GM12878 (cell line): Measurements from ENCODE around the gene UTS2R. TPM values are rescaled to one million over a fixed set of nuclear protein-coding genes. Genes with fewer than 3 reads are reported as not detected.
"Not testable (repeated sequence)": the region's sequence is repeated elsewhere in the genome, so short reads cannot be mapped to it uniquely, and the experiment has no call there.

ENCODE experiments used
- ATAC-seq: fragments of 200-7000 bp; cut with Tn5 transposase; 3 replicates; pipeline ENCODE4 v1.9.1; 2020; ENCODE audit warnings: mild to moderate bottlenecking, moderate library complexity
- BruUV-seq: library from RNA; stranded (reverse); fragments of 400-500 nt; replicated peaks from 2 replicates; lab custom pipeline; 2021; lab: Mats Ljungman, UMichigan
- CTCF ChIA-PET: fragments of 300-600 bp; sonication (Branson Sonifier 250); formaldehyde crosslinking; extraction: SDS; loops from one replicate; lab custom pipeline; 2021; ENCODE audit warnings: inconsistent platforms; lab: Yijun Ruan, JAX
- POLR2A ChIA-PET: fragments of 350-600 bp; formaldehyde crosslinking; extraction: SDS; loops from one replicate; lab custom pipeline; 2021; ENCODE audit warnings: inconsistent platforms; lab: Charles Lee
- RAD21 ChIA-PET: fragments of 300-600 bp; sonication (Branson Sonifier 250); formaldehyde crosslinking; loops from one replicate; lab custom pipeline; 2023; ENCODE audit warnings: antibody characterized with exemption; ENCODE audit not compliant: unreplicated experiment; lab: Charles Lee
- SMC1A ChIA-PET: fragments of 300-600 bp; sonication (Branson Sonifier 250); formaldehyde crosslinking; loops from one replicate; lab custom pipeline; 2023; ENCODE audit not compliant: unreplicated experiment, uncharacterized antibody; lab: Charles Lee
- DNase-seq: peaks from one replicate; pipeline ENCODE4 v3.0.0-alpha.2; 2011; ENCODE audit warnings: low read depth, low spot score
- FAIRE-seq: peaks from 3 replicates; lab custom pipeline; 2011; peaks lifted over from hg19 to GRCh38; lab: Jason Lieb, UNC
- H2AFZ ChIP-seq: 2 replicates; pipeline ENCODE4 v1.6.0; 2011; ENCODE audit warnings: low read depth, low read length, control low read depth; ENCODE audit not compliant: control insufficient read depth
- H3K27ac ChIP-seq: 2 replicates; pipeline ENCODE4 v1.5.1; 2011; ENCODE audit warnings: control low read depth; ENCODE audit not compliant: control insufficient read depth, insufficient read depth
- H3K27me3 ChIP-seq, 2 experiments: replicated peaks in 1 of 2; 2 replicates each; pipeline versions ENCODE4 v1.6.0 to v1.6.1; 2011; ENCODE audit warnings: low read length in 1 of 2; ENCODE audit not compliant: control insufficient read depth in 2 of 2, insufficient read depth in 2 of 2
- H3K36me3 ChIP-seq, 2 experiments: 2 replicates each; pipeline ENCODE4 v1.5.1; 2011; ENCODE audit warnings: low read length in 1 of 2; ENCODE audit not compliant: control insufficient read depth in 2 of 2, insufficient read depth in 2 of 2
- H3K4me1 ChIP-seq: 2 replicates; pipeline ENCODE4 v1.6.1; 2011; ENCODE audit warnings: mild to moderate bottlenecking, low read length, moderate library complexity, mixed read lengths; ENCODE audit not compliant: control insufficient read depth, insufficient read depth
- H3K4me2 ChIP-seq: 2 replicates; pipeline ENCODE4 v1.6.0; 2011; ENCODE audit warnings: control low read depth; ENCODE audit not compliant: control insufficient read depth, insufficient read depth
- H3K4me3 ChIP-seq: fragments of 200-600 bp; sonication (generic); 2 replicates; pipeline ENCODE4 v1.5.1; 2016
- H3K79me2 ChIP-seq: 2 replicates; pipeline ENCODE4 v1.6.0; 2011; ENCODE audit warnings: low read length; ENCODE audit not compliant: control insufficient read depth, insufficient read depth
- H3K9ac ChIP-seq: 2 replicates; pipeline ENCODE4 v1.8.0; 2011; ENCODE audit warnings: low read length, control low read depth, mixed read lengths; ENCODE audit not compliant: control insufficient read depth, insufficient read depth
- H3K9me3 ChIP-seq: replicated peaks from 3 replicates; pipeline ENCODE4 v1.5.1; 2011; ENCODE audit warnings: mild to moderate bottlenecking, low read length; ENCODE audit not compliant: control insufficient read depth, insufficient read depth
- H4K20me1 ChIP-seq: 2 replicates; pipeline ENCODE4 v1.6.0; 2011; ENCODE audit not compliant: control insufficient read depth, insufficient read depth
- ATF7 ChIP-seq: fragments of 450-650 bp; IDR thresholded peaks from 2 replicates; pipeline ENCODE4 v1.6.1; 2016; ENCODE audit warnings: low read depth, mild to moderate bottlenecking
- BCL11A ChIP-seq: IDR thresholded peaks from 2 replicates; pipeline ENCODE4 v1.6.1; 2011; ENCODE audit warnings: low read depth, low read length
- BHLHE40 ChIP-seq, 2 experiments: fragments of 450-650 bp in 1 of 2; IDR thresholded peaks; 2 replicates each; pipeline ENCODE4 v1.6.1; 2011 to 2017; ENCODE audit warnings: low read depth in 2 of 2, borderline replicate concordance in 1 of 2, improper control_type of control experiment in 1 of 2, low read length in 1 of 2, mild to moderate bottlenecking in 1 of 2
- EGR1 ChIP-seq, 2 experiments: IDR thresholded peaks; 1 replicate in 1 of 2; 2 replicates in 1 of 2; pipeline ENCODE4 v1.6.1; 2011 to 2012; ENCODE audit warnings: low read depth in 2 of 2, low read length in 2 of 2, borderline replicate concordance in 1 of 2, mild to moderate bottlenecking in 1 of 2, moderate library complexity in 1 of 2
- IRF4 ChIP-seq: IDR thresholded peaks from 2 replicates; pipeline ENCODE4 v1.6.1; 2011; ENCODE audit warnings: low read depth, low read length
- TAF1 ChIP-seq: IDR thresholded peaks from 2 replicates; pipeline ENCODE4 v1.6.1; 2011; ENCODE audit warnings: mild to moderate bottlenecking, low read depth, low read length, borderline replicate concordance
- TCF3 ChIP-seq: IDR thresholded peaks from 2 replicates; pipeline ENCODE4 v1.6.1; 2012; ENCODE audit warnings: low read depth, mild to moderate bottlenecking, low read length, borderline replicate concordance; ENCODE audit not compliant: insufficient read depth
- WGBS: methylation state at CpG from one replicate; pipeline ENCODE4 v1.1.6; 2016; ENCODE audit warnings: low lambda C conversion rate; ENCODE audit not compliant: insufficient replicate concordance, insufficient coverage; ENCODE audit errors: missing lambda C conversion rate; 5-methylcytosine and 5-hydroxymethylcytosine counted together
- in situ Hi-C: fragments of 300-500 bp; cut with MboI; formaldehyde crosslinking; loops from 9 replicates; pipeline ENCODE4 v1.14.3; 2018; ENCODE audit warnings: mixed read lengths
- intact Hi-C: fragments of 100-400 bp; cut with micrococcal nuclease; formaldehyde crosslinking; loops from one replicate; pipeline ENCODE4 v1.14.2; 2022; ENCODE audit not compliant: unreplicated experiment
- polyA plus RNA-seq, 11 experiments: library from polyadenylated mRNA; depleted of rRNA in 4 of 11; unstranded in 6 of 11; stranded (reverse) in 5 of 11; fragments of >200 nt; fragmentation: Nextera tagmentation in 4 of 11; fragmentation: Illumina TruSeq in 1 of 11; extraction: Ambion mirVana in 4 of 11; extraction: Trizol in 1 of 11; gene quantifications; 1 replicate in 1 of 11; 2 replicates in 10 of 11; pipeline versions ENCODE4 v1.2.1 to v1.2.3, GENCODE V29; 2011 to 2016; ENCODE audit warnings: inconsistent platforms in 2 of 11, missing spikeins in 2 of 11, low read depth in 1 of 11
- total RNA-seq, 4 experiments: library from RNA; depleted of rRNA in 3 of 4; stranded (reverse); fragments of >200 nt in 3 of 4; fragmentation: Illumina TruSeq in 1 of 4; extraction: Trizol in 1 of 4; gene quantifications; 2 replicates each; pipeline versions ENCODE4 v1.2.1 to v1.2.3, GENCODE V29; 2013 to 2021

UTS2R gene
- total and polyA plus RNA-seq, 10 of the 15 experiments (the other 5 are each of a cell fraction or from before 2014, with no cell fraction given): 0.04 to 0.36 (median 0.11) TPM; not detected in 6

DNA sequence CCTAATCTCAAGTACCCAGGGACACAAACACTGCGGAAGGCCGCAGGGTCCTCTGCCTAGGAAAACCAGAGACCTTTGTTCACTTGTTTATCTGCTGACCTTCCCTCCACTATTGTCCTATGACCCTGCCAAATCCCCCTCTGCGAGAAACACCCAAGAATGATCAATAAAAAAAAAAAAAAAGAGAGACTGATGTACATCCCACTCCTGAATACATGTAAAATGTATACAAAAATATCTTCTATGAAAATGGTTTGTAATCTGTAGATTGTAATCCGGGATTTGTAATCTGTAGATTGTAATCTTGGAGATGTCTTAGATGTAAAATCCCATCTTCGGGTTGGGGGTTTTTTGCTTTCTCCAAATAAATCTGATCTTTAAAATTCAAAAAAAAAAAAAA is 5.7 kb downstream of the UTS2R start:
- H3K79me2 ChIP-seq, in situ Hi-C loops, H3K4me3 ChIP-seq, H4K20me1 ChIP-seq, FAIRE-seq, H2AFZ ChIP-seq, RAD21 ChIA-PET, DNase-seq, intact Hi-C loops, H3K27ac ChIP-seq, CTCF ChIA-PET, H3K4me2 ChIP-seq, H3K27me3 ChIP-seq, BruUV-seq, H3K9me3 ChIP-seq, H3K9ac ChIP-seq, H3K36me3 ChIP-seq, POLR2A ChIA-PET, SMC1A ChIA-PET, H3K4me1 ChIP-seq, ATAC-seq: not testable (repeated sequence)
- 14% methylated on average over 2 of the region's 5 CpGs for WGBS

DNA sequence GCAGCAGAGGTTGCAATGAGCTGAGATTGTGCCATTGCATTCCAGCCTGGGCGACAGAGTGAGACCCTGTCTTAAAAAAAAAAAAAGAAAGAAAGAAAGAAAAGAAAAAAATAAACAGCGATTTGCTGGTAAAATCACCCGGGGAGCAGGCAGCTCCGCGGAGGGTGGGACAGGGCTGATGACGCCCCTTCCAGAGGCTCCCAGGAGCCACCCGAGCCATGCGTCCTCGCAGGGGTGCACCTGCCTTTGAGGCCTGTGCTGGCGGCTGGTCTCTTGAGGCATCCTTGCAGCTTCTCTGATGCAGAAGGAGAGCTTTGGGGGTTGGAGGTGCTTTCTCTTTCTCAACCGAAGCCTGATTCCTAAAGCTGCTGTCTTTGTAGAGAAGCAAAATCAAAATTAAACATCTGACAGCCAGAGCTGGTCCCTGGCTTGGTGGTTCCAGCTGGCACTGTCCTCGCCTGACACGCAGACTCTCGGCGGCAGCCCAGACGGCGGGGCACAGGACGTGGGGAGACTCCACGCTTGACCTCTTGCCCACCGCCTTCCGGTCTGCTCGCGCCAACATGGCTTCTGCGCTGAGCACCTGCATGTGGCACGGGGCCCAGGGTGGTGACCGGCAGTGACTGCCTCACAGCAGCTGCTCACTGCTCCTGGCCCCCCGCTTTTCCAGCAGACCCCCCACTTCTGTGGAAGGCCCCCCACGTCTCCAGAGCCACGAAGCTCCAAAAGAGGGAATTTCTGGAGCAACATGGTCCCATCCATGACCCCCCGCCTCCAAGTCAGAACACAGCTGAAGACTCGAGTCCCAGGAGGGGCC is 6.6 kb downstream of the UTS2R start:
- H3K4me2 ChIP-seq: no peak overlapping the region
- TF ChIP-seq ATF7 (no peak), BHLHE40 (IDR thresholded peaks at IDR 0.05; ENCODE audit: borderline replicate concordance in 1 of 2, low read depth in 2 of 2, low read length in 1 of 2) (no peak), IRF4 (no peak), BCL11A (no peak), TAF1 (no peak), TCF3 (no peak), EGR1 (IDR thresholded peaks at IDR 0.05; ENCODE audit: borderline replicate concordance in 1 of 2, low read depth in 2 of 2, low read length in 2 of 2) (no peak)
- TF ChIP-seq, all 136 proteins: peak for 0
- 58% methylated on average over 31 of the region's 31 CpGs for WGBS
- ATAC-seq: no peak
- RAD21 ChIA-PET: no interaction called here
- POLR2A ChIA-PET: no interaction called here
- BruUV-seq: no TSS peak
- H4K20me1 ChIP-seq: no peaks in the 10 kb centered on the region
- in situ Hi-C loops (no loop called here), intact Hi-C loops (no loop called here)
- no peaks in the 10 kb centered on the region for H3K36me3 ChIP-seq
- CTCF ChIA-PET: no interaction called here
- no peaks in the 10 kb centered on the region; the same call in 1 of the 2 replicates for H3K4me1 ChIP-seq
- no peak for FAIRE-seq
- no peaks in the 10 kb centered on the region; a peak in 2 of 4 replicates for H3K27me3 ChIP-seq
- no peaks in the 10 kb centered on the region for H3K9me3 ChIP-seq
- H3K4me3 ChIP-seq: no peak overlapping the region
- H3K79me2 ChIP-seq: no peaks in the 10 kb centered on the region
- DNase-seq: no peak
- no peak overlapping the region for H3K27ac ChIP-seq
- SMC1A ChIA-PET: no interaction called here
- H3K9ac ChIP-seq: no peak overlapping the region
- no peak overlapping the region for H2AFZ ChIP-seq
